HG02588 (cell line): ENCODE data around the gene ATG2A.

Source experiments
- ATAC-seq: cut with Tn5 transposase; IDR thresholded peaks from one replicate; pipeline ENCODE4 v1.9.1; 2021; ENCODE audit warnings: mild to moderate bottlenecking, moderate library complexity; ENCODE audit not compliant: unreplicated experiment

The ATG2A gene

GRCh38 chr11:64925536-64926436, 8.8 kb upstream of the ATG2A start:
- no peak for ATAC-seq

DNA sequence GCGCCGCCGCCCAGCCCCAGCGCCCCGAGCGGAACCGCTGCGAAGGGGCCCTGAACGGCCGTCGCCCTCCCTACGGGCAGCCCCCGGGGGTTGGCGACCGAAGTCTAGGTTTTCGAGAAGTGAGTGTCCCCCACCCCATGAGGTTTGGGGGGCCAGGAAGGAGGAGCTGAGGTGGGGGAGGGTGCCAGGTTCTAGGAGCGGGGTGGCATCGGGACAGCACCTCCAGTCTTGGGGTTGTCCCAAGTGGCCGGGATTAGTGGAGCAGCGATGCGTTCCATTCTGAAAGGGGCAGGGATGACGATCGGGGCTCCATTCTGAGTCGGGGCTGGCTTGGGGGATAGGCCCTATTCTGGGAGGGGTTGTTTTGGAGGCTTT, 7.9 kb upstream of the ATG2A start:
- no peak for ATAC-seq

DNA sequence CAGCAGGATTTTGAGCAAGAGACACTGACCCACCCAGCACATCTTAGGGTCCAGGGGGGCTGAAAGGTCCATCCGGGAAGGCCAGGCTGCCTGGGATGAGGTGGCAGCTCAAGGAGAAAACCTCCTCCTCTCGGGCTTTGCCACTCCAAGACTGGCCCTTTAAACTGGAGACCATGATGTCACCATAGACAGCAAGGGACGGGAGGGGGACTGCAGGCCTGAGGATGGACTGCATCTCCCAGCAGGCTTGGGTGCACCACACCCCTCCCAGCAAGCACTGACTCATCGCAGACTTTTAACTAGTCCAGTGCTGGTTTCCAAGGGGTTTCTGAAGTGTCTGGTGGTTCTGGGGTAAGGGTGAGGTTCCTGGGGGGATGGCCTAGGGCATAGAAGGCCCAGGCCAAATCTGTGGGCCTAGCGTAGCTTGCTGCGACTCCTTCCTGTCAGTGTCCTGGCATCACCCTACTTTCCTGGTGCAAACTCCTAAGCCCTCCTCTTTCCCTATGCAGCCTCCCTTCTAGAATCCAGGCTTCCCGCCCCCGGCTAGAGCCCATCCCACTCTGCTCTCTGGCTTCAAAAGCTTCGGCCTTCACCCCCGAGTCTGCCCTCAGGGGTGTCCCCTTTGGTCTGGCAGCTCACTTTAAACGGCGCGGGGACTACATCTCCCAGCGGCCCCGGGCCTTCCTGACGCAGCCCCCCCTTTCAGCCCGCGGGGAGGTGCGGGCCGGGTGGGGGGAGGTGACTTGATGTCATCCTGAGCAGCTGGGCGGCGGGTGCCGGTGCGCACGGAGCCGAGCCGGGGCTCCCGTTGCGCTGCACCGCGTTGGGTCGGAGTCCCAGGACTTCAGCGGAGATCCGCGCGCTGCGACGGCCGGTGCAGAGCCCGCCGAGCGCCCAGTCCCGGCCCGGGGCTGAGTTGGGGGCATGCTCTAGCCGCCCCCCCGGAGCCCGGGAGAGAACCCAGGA, 7.2 kb upstream of the ATG2A start, which contains the start of gene PPP2R5B:
PPP2R5B (plus strand) TSS at position 746 of the 966 bp plus-strand sequence. CDS start 1,046 bp downstream, outside the sequence.
- ATAC-seq, result peak; percentile 80

DNA sequence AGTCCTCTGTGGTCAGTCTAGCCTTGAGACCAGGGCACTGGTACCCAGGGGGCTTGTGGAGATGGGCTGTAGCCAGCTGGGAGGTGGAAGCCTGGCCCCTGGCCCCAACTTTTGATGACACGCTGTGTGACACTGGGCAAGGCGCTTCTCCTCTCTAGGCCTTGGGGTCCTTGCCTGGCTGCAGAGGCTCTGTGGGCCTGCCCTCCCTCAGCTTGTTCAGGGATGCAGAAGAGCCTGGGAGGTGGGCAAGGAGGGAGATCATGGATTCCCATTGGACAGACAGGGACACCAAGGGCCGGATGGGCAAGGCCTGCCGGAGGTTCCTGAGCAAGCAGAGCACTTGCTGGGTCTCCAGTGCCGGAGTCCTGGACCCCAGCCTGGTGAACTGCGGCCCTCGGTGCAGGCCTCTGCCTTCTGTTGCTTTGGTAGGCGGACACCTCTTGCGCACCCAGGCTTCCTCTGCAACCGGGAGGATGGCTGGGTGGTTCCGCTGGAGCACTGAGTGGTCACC, 6.2 kb upstream of the ATG2A start:
- no peak for ATAC-seq

DNA sequence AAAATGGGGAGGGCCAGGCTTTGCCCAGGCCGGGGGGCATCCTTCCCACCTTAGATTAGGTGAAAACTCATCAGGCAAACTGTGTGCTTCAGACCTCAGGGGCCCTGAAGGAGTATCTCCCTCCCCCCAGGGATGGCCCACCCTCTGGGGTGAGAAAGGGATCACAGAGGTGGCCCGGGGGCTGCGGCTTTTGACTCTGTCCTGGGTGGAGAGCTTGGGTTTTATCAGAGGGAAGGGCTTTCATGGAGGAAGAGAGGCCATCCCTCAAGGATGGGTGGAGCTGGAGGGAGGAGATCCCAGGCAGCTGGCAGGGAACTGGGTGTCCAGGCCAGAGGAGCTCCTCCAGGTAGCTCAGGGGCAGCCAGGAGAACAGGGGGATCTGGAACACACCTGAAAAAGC, 4.4 kb upstream of the ATG2A start:
- ATAC-seq, result no peak

GRCh38 chr11:64920124-64920523, 3.1 kb upstream of the ATG2A start:
- ATAC-seq, result no peak

DNA sequence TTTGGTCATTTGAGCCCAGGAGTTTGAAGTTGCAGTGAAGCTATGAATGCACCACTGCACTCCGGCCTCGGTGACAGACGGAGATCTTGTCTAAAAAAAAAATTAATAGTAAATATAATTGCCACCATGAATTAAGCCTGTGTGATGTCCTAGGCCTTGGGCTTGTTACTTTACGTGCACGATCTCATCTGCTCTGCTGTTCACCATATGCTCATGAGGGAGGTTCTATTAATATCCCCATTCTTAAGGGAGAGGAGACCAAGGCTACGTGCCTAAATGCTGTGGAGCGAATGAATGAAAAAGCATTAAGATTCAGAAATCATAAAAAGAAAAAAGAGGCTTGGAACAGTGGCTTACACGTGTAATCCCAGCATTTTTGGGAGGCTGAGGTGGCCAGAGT, 2.6 kb upstream of the ATG2A start:
- ATAC-seq, result no peak

GRCh38 chr11:64918017-64918416, 1.0 kb upstream of the ATG2A start:
- no peak for ATAC-seq

DNA sequence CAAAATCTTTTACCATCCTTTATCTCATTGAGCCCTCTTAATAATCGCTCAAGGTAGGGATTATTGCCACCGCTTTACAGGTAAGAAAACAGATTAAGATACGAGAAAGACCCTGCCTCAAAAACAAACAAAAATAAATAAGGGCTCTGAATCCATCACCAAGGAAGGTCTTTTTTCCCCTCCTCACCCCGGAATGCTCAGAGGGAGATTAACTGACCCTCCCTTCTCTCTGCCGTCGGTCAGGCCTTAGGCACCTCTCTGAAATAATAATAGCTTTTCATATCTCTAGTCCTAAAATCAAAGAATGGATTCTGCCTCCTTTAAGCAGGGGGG, 620 bp upstream of the ATG2A start:
- ATAC-seq, result no peak

- no peak for ATAC-seq
These were observed 802 bp downstream of the ATG2A start for GRCh38 chr11:64916040-64916774.

- no peak for ATAC-seq
These were observed 1.6 kb downstream of the ATG2A start for GRCh38 chr11:64915376-64915887.

DNA sequence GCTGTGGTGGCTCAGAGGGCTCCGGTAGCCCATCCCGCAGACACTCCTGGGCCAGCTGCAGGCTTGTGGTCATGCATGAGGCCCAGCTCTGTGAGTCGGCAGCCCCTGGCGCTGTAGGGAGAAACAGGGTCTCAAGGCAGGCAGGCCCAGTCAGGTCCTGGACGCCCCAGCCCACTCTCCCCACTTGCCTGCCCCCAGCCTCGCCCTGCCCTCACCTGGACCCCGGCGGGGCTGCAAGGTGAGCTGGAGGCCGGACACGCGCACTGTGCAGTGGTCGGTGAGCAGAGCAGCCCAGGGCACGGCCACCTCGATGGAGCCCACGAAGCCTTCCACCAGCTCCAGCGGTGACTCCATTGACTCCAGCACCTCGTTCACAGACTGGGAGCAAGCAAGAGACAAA, 2.9 kb downstream of the ATG2A start:
- ATAC-seq, result no peak

DNA sequence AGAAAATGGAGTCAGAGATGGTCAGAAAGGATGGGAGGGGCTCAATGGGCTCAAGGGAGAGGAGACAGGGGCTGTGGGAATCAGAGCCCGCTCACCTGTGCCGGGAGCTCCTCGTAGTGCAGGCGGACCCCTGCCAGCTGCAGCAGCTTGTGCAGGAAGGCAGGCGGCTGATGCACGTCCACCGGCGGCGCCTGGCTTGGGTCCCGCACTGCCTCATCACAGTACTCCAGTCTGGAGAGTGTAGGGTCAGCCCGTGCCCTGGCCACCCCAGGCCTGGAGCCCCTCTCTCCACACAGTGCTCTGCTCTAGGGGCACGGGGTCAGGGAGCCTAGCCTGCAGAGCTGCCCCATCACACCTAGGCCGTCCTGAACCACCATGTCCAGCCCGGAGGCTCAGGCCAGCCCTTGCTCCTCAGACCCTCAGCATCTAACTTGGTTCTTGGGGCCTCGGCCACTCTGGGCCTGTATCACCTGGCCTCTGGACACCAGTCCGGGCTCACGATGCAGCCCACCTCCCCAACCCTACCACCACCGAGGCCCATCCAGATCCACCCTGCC, 3.8 kb downstream of the ATG2A start:
- no peak for ATAC-seq

- ATAC-seq, result no peak
These were observed 5.3 kb downstream of the ATG2A start for GRCh38 chr11:64911689-64912088.

- no peak for ATAC-seq
These were observed 5.9 kb downstream of the ATG2A start for GRCh38 chr11:64911142-64911541.

DNA sequence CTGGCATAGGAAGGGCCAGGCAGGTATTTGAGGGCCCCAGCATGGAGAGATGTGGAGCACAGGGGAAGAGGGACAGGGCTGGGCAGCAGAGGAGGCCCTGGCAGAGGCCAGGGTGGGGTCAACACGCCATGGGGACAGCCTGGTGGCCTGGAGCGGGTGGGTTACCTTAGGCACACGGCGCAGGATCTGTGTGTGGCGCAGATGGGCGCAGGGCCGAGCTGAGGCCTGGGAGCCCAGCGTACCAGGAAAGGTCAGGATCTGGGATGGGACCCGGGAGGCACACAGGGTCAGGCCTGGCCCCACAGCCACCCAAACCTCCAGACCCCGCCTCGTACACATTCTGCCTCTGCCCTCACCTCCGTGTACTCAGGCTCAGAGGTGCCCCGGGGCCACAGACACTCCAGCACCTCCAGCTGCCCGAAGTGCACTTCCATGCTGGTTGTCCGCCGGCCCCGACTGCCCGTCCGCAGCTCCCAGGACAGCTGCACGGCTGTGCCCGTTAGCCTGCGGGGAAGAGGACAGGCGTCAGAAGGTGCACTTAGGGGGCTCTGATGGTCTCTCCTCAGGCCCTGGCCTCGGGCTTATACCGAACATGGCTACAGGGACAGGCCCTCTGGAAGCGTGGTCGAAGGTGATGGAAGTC, 6.4 kb downstream of the ATG2A start:
- ATAC-seq, result no peak

GRCh38 chr11:64909653-64910343, 7.2 kb downstream of the ATG2A start:
- ATAC-seq, result no peak

- ATAC-seq, result no peak
These were observed 8.2 kb downstream of the ATG2A start for GRCh38 chr11:64908766-64909165.

GRCh38 chr11:64906314-64906635, 10.7 kb downstream of the ATG2A start:
- ATAC-seq, result no peak
